SU-DHL-6 (cell line): Measurements from ENCODE around the gene ERFL.

Source experiments
- H2AFZ ChIP-seq: fragments of 200-600 bp; sonication (generic); 2 replicates; pipeline ENCODE4 v1.6.1; 2014; ENCODE audit warnings: low read depth, mild to moderate bottlenecking, moderate library complexity, mixed read lengths, antibody characterized with exemption, low read length; ENCODE audit not compliant: severe bottlenecking
- H3F3A ChIP-seq: fragments of 200-600 bp; shearing (Covaris generic); 2 replicates; pipeline ENCODE4 v1.6.0; 2016; ENCODE audit warnings: antibody characterized with exemption, mild to moderate bottlenecking; ENCODE audit not compliant: insufficient read depth
- H3K27ac ChIP-seq: fragments of 200-600 bp; sonication (generic); 2 replicates; pipeline ENCODE4 v1.5.1; 2016; ENCODE audit warnings: low read depth, mild to moderate bottlenecking, low read length, moderate library complexity, mixed read lengths
- H3K27me3 ChIP-seq: fragments of 200-600 bp; sonication (generic), shearing (Covaris generic); 2 replicates; pipeline ENCODE4 v1.6.0; 2014; ENCODE audit warnings: mild to moderate bottlenecking, low read length
- H3K36me3 ChIP-seq: fragments of 200-600 bp; sonication (generic); 2 replicates; pipeline ENCODE4 v1.6.1; 2014; ENCODE audit warnings: mild to moderate bottlenecking, low read length, mixed read lengths
- H3K4me2 ChIP-seq: fragments of 300-600, 200-600 bp; shearing (Covaris generic), sonication (generic); 2 replicates; pipeline ENCODE4 v1.6.0; 2014; ENCODE audit warnings: low read length, low read depth, mild to moderate bottlenecking; ENCODE audit not compliant: poor library complexity, severe bottlenecking
- H3K4me3 ChIP-seq: fragments of 200-600 bp; sonication (generic); 2 replicates; pipeline ENCODE4 v1.5.1; 2014; ENCODE audit warnings: antibody characterized with exemption, low read length, mild to moderate bottlenecking, mixed read lengths; ENCODE audit not compliant: insufficient read depth, poor library complexity, severe bottlenecking
- H3K79me2 ChIP-seq: fragments of 200-600 bp; sonication (generic); 2 replicates; pipeline ENCODE4 v1.6.1; 2014; ENCODE audit warnings: mild to moderate bottlenecking, low read length, moderate library complexity; ENCODE audit not compliant: insufficient read depth
- H3K9ac ChIP-seq: fragments of 200-600 bp; sonication (generic); 2 replicates; pipeline ENCODE4 v1.7.0; 2014; ENCODE audit warnings: mild to moderate bottlenecking, low read length
- H3K9me2 ChIP-seq: fragments of 200-600 bp; sonication (generic); replicated peaks from 2 replicates; pipeline ENCODE4 v1.6.1; 2014; ENCODE audit warnings: low read length; ENCODE audit not compliant: insufficient read depth
- H3K9me3 ChIP-seq: fragments of 200-600 bp; sonication (generic); 2 replicates; pipeline ENCODE4 v1.6.1; 2014; ENCODE audit warnings: low read length, mixed read lengths; ENCODE audit not compliant: insufficient read depth
- H4K20me1 ChIP-seq: fragments of 200-600 bp; sonication (generic); 2 replicates; pipeline ENCODE4 v1.6.1; 2014; ENCODE audit warnings: low read depth, mild to moderate bottlenecking, antibody characterized with exemption, low read length, moderate library complexity, mixed read lengths
- EZH2phosphoT487 ChIP-seq: fragments of 200-600 bp; sonication (generic), shearing (Covaris generic); conservative IDR thresholded peaks from 2 replicates; pipeline ENCODE4 v1.6.1; 2018; ENCODE audit warnings: mild to moderate bottlenecking, antibody characterized with exemption, low read length, moderate library complexity, mixed read lengths
- TF ChIP-seq, protein P1 (sequence below): fragments of 200-600 bp; sonication (generic); IDR thresholded peaks from one replicate; pipeline ENCODE4 v1.5.1; 2017; ENCODE audit warnings: antibody characterized with exemption, mild to moderate bottlenecking, low read length, moderate library complexity; ENCODE audit not compliant: insufficient read depth, poor library complexity, severe bottlenecking

Gene ERFL

DNA sequence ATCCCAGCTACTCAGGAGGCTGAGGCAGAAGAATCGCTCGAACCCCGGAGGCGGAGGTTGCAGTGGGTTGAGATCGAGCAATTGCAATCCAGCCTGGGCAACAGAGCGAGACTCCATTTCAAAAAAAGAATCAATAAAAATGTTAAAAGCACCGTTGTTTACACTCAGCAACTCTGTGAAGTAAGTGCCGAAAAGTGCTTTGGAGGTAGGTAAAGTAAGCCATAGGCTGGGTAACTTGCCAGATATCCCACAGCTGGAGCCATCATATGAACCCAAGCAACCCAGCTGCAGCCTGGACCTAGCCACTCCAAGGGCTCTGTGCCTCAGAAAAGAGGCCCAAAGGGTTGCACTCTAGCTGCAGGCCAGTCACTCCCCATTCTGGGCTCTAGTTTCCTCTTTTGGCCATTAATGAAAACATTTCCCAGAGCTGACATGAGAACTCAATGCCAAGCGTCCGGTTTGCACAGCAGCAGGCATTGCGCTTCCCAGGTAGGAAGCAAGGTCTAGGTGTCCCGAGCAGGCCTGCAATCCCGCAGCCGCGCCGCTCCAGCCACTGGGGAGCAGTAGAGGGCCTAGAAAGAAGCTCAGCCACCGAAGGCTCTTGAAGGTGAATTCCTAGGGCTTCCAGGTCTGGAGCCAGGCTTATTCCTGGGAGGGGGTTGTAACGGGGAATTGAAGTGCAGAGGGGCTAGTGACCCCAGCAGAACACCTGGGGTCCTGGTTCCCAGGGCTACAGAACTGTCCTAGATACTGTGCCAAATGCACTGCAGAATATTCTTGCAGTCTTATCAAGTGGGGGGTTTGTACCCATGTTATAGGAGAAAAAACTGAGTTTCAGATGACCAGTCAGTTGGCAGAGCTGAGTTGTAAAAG lies 55.2 kb downstream of the ERFL start:
- H3K4me3 ChIP-seq = no peak overlapping the region
- H3K4me2 ChIP-seq = no peak overlapping the region
- no peak overlapping the region for H3K9ac ChIP-seq
- H3K9me3 ChIP-seq = no peaks in the 10 kb centered on the region
- peaks cover 11% of the 10 kb centered on the region; the same call in 1 of the 2 replicates for H3K36me3 ChIP-seq
- TF ChIP-seq, protein P1, sequence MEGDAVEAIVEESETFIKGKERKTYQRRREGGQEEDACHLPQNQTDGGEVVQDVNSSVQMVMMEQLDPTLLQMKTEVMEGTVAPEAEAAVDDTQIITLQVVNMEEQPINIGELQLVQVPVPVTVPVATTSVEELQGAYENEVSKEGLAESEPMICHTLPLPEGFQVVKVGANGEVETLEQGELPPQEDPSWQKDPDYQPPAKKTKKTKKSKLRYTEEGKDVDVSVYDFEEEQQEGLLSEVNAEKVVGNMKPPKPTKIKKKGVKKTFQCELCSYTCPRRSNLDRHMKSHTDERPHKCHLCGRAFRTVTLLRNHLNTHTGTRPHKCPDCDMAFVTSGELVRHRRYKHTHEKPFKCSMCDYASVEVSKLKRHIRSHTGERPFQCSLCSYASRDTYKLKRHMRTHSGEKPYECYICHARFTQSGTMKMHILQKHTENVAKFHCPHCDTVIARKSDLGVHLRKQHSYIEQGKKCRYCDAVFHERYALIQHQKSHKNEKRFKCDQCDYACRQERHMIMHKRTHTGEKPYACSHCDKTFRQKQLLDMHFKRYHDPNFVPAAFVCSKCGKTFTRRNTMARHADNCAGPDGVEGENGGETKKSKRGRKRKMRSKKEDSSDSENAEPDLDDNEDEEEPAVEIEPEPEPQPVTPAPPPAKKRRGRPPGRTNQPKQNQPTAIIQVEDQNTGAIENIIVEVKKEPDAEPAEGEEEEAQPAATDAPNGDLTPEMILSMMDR = peak; percentile 86
- no peak for TF ChIP-seq EZH2phosphoT487
- peaks cover 83% of the 10 kb centered on the region for H3F3A ChIP-seq
- peaks cover 14% of the 10 kb centered on the region for H3K79me2 ChIP-seq
- H3K27ac ChIP-seq = peak overlapping the region; percentile 100
- no peak overlapping the region for H2AFZ ChIP-seq
- H3K27me3 ChIP-seq = no peaks in the 10 kb centered on the region
- no peaks in the 10 kb centered on the region for H3K9me2 ChIP-seq
- no peaks in the 10 kb centered on the region; the same call in 1 of the 2 replicates for H4K20me1 ChIP-seq

DNA sequence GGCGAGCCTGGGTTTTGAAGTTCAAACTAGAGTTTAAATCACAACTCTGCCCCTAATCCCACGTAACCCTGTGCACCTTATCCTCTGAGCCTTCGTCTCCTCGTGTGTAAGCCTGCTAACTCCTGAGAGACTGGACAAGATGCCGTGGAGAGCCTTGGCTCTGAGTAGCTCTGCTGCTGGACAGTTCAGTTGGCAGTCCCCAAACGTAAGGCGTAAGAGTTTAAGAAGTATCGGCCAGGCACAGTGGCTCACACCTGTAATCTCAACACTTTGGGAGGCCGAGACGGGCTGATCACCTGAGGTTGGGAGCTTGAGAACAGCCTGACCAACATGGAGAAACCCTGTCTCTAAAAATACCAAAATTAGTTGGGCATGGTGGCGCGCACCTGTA lies 55.9 kb downstream of the ERFL start:
- TF ChIP-seq EZH2phosphoT487 = no peak
- TF ChIP-seq, protein P1 = no peak
- no peak overlapping the region for H3K4me2 ChIP-seq
- H3F3A ChIP-seq = peaks cover 84% of the 10 kb centered on the region
- H3K36me3 ChIP-seq = peaks cover 7% of the 10 kb centered on the region; the same call in 1 of the 2 replicates
- no peaks in the 10 kb centered on the region for H3K9me3 ChIP-seq
- no peak overlapping the region for H3K9ac ChIP-seq
- H2AFZ ChIP-seq = no peak overlapping the region
- no peaks in the 10 kb centered on the region for H3K27me3 ChIP-seq
- H3K27ac ChIP-seq = peak overlapping the region; percentile 100
- H3K79me2 ChIP-seq = peaks cover 14% of the 10 kb centered on the region
- H3K4me3 ChIP-seq = no peak overlapping the region
- no peaks in the 10 kb centered on the region; the same call in 1 of the 2 replicates for H4K20me1 ChIP-seq
- no peaks in the 10 kb centered on the region for H3K9me2 ChIP-seq

DNA sequence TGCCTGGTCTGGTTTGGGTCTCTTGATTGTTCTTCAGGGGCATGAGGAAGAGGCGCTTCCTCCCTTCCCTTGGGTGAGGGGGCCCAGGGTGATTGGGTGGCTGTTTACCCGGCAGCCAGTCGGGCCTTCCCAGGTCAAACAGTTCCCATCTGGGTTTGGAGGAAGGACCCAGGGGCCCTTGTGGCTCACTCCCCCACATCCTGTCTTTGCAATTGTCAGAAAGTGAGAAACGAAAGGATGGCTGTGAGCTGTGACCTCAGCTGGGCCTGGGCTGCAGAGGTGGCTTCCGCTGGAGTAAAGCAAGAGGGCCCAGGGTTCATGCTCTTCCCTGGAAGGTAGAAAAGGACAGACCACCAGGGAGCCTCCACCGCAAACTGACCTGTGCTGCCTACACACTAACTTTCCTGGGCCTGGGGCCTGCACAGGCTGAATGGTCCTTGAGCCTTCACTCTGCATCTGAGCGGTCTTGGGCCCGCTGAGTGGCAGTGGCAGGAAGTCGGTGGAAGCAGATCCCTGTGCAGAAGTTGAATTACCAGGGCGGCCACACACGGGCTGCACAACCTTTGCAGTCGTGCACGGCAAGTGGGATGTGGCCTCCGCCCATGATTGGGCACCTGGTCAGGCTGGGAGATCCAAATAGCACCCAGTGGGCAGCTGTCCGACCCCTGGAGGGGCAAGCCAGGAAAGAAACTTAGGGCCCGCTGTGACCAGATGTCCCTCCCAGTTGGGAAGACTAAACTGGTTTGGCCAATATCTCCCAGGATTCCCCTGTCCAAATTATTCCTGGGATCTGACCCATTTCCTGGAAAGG lies 56.5 kb downstream of the ERFL start:
- Histone ChIP-seq H3F3A (peaks cover 89% of the 10 kb centered on the region), H3K4me2 (no peak overlapping the region), H3K27me3 (no peaks in the 10 kb centered on the region), H3K9ac (no peak overlapping the region), H3K36me3 (peaks cover 7% of the 10 kb centered on the region; the same call in 1 of the 2 replicates), H2AFZ (no peak overlapping the region), H3K79me2 (peaks cover 17% of the 10 kb centered on the region), H3K9me3 (no peaks in the 10 kb centered on the region), H3K9me2 (no peaks in the 10 kb centered on the region), H3K4me3 (no peak overlapping the region), H3K27ac (peak overlapping the region; percentile 100), H4K20me1 (no peaks in the 10 kb centered on the region; the same call in 1 of the 2 replicates)
- TF ChIP-seq, protein P1 = no peak
- TF ChIP-seq EZH2phosphoT487 = no peak
